WTC11 (cell line): ENCODE measurements around the gene TEP1.

Experiments used
- CREB1 ChIP-seq: sonication (generic); formaldehyde crosslinking; IDR thresholded peaks from 2 replicates; pipeline ENCODE4 v1.8.0; 2023; ENCODE audit warnings: mild to moderate bottlenecking, missing genetic modification reagents
- ELF4 ChIP-seq: sonication (generic); formaldehyde crosslinking; IDR thresholded peaks from 2 replicates; pipeline ENCODE4 v1.8.1; 2022; ENCODE audit warnings: low read depth, mild to moderate bottlenecking, moderate library complexity, missing genetic modification reagents
- TCF7 ChIP-seq: sonication (generic); formaldehyde crosslinking; IDR thresholded peaks from 2 replicates; pipeline ENCODE4 v1.8.0; 2022; ENCODE audit warnings: mild to moderate bottlenecking, low read depth, missing genetic modification reagents, moderate library complexity
- ZNF416 ChIP-seq: fragments of 250-450 bp; sonication (Bioruptor Pico); IDR thresholded peaks from 2 replicates; pipeline ENCODE4 v1.9.0; 2021; ENCODE audit warnings: mild to moderate bottlenecking, inconsistent platforms
- TF ChIP-seq, protein P1 (sequence below): sonication (generic); formaldehyde crosslinking; IDR thresholded peaks from 2 replicates; pipeline ENCODE4 v1.8.0; 2022; ENCODE audit warnings: mild to moderate bottlenecking, missing genetic modification reagents
- TF ChIP-seq, protein P2 (sequence below): fragments of 200-600 bp; IDR thresholded peaks from 2 replicates; pipeline ENCODE4 v1.8.0; 2022; ENCODE audit warnings: antibody characterized with exemption
- TF ChIP-seq, protein P3 (sequence below): fragments of 250-450 bp; sonication (Bioruptor Pico); IDR thresholded peaks from 2 replicates; pipeline ENCODE4 v1.9.0; 2021; ENCODE audit warnings: moderate library complexity, mild to moderate bottlenecking, inconsistent platforms, borderline replicate concordance
- TF ChIP-seq, protein P4 (sequence below): sonication (generic); formaldehyde crosslinking; IDR thresholded peaks from 2 replicates; pipeline ENCODE4 v1.8.0; 2022; ENCODE audit warnings: mild to moderate bottlenecking, missing genetic modification reagents
- TF ChIP-seq, protein P5 (sequence below): sonication (generic); formaldehyde crosslinking; IDR thresholded peaks from 2 replicates; pipeline ENCODE4 v1.8.1; 2022; ENCODE audit warnings: low read depth, mild to moderate bottlenecking, moderate library complexity, missing genetic modification reagents, borderline replicate concordance

DNA sequence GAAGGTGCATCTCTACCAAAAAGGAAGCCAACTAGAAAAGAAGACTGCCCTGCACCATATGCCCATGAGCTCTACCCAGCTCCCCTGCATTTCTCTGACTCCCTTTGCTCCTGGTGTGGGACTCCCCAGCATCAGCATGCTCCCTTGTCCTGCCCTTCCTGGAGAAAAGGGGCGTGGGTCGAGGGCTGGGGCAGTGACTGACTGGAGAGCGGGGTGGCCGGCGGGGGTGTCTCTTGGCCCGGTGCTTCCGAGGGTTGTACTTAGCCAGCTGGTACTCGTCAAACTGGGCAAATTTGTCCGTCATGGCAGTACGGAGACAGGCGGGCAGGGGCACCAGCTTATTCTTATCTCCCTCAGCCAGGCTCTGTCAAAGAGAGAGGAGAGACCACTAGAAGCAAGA lies 9.8 kb downstream of the TEP1 start:
- TF ChIP-seq, protein P1, sequence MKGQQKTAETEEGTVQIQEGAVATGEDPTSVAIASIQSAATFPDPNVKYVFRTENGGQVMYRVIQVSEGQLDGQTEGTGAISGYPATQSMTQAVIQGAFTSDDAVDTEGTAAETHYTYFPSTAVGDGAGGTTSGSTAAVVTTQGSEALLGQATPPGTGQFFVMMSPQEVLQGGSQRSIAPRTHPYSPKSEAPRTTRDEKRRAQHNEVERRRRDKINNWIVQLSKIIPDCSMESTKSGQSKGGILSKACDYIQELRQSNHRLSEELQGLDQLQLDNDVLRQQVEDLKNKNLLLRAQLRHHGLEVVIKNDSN (CRISPR knock-in tag): no peak
- TF ChIP-seq, protein P2, sequence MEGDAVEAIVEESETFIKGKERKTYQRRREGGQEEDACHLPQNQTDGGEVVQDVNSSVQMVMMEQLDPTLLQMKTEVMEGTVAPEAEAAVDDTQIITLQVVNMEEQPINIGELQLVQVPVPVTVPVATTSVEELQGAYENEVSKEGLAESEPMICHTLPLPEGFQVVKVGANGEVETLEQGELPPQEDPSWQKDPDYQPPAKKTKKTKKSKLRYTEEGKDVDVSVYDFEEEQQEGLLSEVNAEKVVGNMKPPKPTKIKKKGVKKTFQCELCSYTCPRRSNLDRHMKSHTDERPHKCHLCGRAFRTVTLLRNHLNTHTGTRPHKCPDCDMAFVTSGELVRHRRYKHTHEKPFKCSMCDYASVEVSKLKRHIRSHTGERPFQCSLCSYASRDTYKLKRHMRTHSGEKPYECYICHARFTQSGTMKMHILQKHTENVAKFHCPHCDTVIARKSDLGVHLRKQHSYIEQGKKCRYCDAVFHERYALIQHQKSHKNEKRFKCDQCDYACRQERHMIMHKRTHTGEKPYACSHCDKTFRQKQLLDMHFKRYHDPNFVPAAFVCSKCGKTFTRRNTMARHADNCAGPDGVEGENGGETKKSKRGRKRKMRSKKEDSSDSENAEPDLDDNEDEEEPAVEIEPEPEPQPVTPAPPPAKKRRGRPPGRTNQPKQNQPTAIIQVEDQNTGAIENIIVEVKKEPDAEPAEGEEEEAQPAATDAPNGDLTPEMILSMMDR: no peak
- TF ChIP-seq, protein P3, sequence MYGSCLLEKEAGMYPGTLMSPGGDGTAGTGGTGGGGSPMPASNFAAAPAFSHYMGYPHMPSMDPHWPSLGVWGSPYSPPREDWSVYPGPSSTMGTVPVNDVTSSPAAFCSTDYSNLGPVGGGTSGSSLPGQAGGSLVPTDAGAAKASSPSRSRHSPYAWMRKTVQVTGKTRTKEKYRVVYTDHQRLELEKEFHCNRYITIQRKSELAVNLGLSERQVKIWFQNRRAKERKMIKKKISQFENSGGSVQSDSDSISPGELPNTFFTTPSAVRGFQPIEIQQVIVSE (CRISPR knock-in tag): no peak
- TF ChIP-seq ELF4 (CRISPR knock-in tag): no peak
- TF ChIP-seq, protein P4, sequence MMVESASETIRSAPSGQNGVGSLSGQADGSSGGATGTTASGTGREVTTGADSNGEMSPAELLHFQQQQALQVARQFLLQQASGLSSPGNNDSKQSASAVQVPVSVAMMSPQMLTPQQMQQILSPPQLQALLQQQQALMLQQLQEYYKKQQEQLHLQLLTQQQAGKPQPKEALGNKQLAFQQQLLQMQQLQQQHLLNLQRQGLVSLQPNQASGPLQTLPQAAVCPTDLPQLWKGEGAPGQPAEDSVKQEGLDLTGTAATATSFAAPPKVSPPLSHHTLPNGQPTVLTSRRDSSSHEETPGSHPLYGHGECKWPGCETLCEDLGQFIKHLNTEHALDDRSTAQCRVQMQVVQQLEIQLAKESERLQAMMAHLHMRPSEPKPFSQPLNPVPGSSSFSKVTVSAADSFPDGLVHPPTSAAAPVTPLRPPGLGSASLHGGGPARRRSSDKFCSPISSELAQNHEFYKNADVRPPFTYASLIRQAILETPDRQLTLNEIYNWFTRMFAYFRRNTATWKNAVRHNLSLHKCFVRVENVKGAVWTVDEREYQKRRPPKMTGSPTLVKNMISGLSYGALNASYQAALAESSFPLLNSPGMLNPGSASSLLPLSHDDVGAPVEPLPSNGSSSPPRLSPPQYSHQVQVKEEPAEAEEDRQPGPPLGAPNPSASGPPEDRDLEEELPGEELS: no peak
- no peak for TF ChIP-seq ZNF416 (CRISPR knock-in tag)
- TF ChIP-seq, protein P5, sequence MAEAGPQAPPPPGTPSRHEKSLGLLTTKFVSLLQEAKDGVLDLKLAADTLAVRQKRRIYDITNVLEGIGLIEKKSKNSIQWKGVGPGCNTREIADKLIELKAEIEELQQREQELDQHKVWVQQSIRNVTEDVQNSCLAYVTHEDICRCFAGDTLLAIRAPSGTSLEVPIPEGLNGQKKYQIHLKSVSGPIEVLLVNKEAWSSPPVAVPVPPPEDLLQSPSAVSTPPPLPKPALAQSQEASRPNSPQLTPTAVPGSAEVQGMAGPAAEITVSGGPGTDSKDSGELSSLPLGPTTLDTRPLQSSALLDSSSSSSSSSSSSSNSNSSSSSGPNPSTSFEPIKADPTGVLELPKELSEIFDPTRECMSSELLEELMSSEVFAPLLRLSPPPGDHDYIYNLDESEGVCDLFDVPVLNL: no peak
- no peak for TF ChIP-seq TCF7
- TF ChIP-seq CREB1 (CRISPR knock-in tag): no peak
